Breast epithelium (tissue), 4 donors: ENCODE data around the gene KLK2. TPM values are rescaled to one million over a fixed set of nuclear protein-coding genes. Genes with fewer than 3 reads are reported as not detected.

ENCODE experiments used
- DNase-seq, 2 donors: peaks; one replicate each; pipeline ENCODE4 v3.0.0-alpha.2; 2019; ENCODE audit warnings: low spot score in 2 of 2
- H3K27ac ChIP-seq, 2 donors: fragments of 200-600 bp; sonication (generic) in 1 of 2; one replicate each; pipeline ENCODE4 v1.5.1; 2016 to 2019; ENCODE audit warnings: mild to moderate bottlenecking in 1 of 2
- H3K27me3 ChIP-seq, 2 donors: fragments of 200-600 bp; sonication (generic) in 1 of 2; one replicate each; pipeline versions ENCODE4 v1.5.1 to v1.6.0; 2017 to 2019; ENCODE audit warnings: control low read depth in 1 of 2, mild to moderate bottlenecking in 1 of 2
- H3K36me3 ChIP-seq: fragments of 200-600 bp; one replicate; pipeline ENCODE4 v1.5.1; 2019
- H3K4me1 ChIP-seq, 2 donors: fragments of 200-600 bp; sonication (generic); one replicate each; pipeline ENCODE4 v1.5.1; 2016 to 2019; ENCODE audit warnings: control low read depth in 1 of 2
- H3K4me3 ChIP-seq, 3 donors: fragments of 200-600 bp; sonication (generic); 1 replicate in 2 of 3; 2 replicates in 1 of 3; pipeline ENCODE4 v1.5.1; 2016 to 2019; ENCODE audit warnings: mild to moderate bottlenecking in 3 of 3, moderate library complexity in 2 of 3
- H3K9me3 ChIP-seq, 2 donors: fragments of 200-600 bp; sonication (generic) in 1 of 2; one replicate each; pipeline ENCODE4 v1.5.1; 2016 to 2019; ENCODE audit warnings: control low read depth in 1 of 2
- CTCF ChIP-seq, 3 donors: fragments of 450-650 bp; IDR thresholded peaks; one replicate each; pipeline ENCODE4 v1.5.1; 2016 to 2017; ENCODE audit warnings: antibody characterized with exemption in 3 of 3, mild to moderate bottlenecking in 3 of 3, moderate library complexity in 3 of 3
- POLR2A ChIP-seq: fragments of 450-650 bp; IDR thresholded peaks from one replicate; pipeline ENCODE4 v1.6.1; 2016; ENCODE audit warnings: antibody characterized with exemption, mild to moderate bottlenecking, moderate library complexity
- POLR2AphosphoS5 ChIP-seq, 3 donors: sonication (generic); formaldehyde crosslinking; IDR thresholded peaks; one replicate each; pipeline ENCODE4 v1.6.1; 2017; ENCODE audit warnings: antibody characterized with exemption in 3 of 3
- intact Hi-C: fragments of 100-400 bp; cut with DNase I; formaldehyde crosslinking; loops from one replicate; pipeline ENCODE4 v1.15.1; 2023; ENCODE audit warnings: low total_unique reads
- total RNA-seq, 3 donors: library from RNA; depleted of rRNA; stranded (reverse); fragments of >200 nt; gene quantifications; one replicate each; pipeline ENCODE4 v1.1.0, GENCODE V29; 2016

Gene KLK2
- total RNA-seq, 3 donors from 2014 or later: 0.44 to 14.7 (median 0.48) TPM

DNA sequence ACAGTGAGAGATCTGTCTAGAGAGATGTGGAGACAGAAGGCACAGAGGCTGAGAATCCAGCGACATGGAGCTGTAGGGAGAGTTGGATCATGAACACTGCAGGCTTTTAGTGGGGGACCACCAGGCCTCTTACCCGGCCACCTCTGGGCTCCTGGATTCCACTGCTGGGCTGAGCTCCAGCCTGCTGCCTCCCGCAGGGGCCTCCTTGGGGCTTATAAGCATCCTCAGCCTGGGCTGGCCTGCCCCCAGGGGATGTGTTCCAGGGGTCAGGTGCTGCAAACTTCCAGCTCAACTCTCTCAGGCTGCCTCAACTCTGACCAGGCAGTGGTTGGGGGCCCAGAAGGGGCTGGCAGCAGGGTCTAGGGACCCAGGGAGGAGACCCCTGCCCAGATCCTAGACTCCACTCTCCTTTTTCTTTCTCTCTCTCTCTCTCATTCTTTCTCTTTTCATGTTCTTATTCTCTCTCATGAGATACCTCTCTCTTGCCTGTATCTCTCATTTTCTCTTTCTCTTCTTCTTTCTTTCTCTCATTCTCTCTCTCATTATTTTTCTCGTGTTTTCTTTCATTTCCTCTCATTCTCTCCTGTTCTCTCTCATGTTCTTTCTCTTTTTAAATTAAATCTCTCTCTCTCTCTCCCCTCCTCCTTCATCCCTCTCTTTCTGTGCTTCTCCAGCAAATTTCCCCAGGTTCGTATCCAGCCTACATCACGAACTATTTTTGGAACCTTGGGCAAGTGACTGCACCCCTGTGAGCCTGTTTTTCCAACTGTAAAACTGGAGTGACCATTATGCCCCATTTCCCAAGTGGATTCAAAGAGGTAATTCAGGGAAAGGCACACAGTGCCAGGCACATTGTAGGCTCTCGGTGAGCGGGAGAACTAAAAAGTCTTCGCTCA, 38.2 kb downstream of the KLK2 start, which contains the start of gene KLK4:
Gene KLK4, minus strand, starts transcription at position 190 of the 896 bp plus-strand sequence. CDS start 657 bp downstream, outside the sequence.
- peaks cover 2 to 55% of the 10 kb centered on the region in 2 donors for H3K27me3 ChIP-seq
- no peak within 1 kb of the TSS for H3K4me3 ChIP-seq
- H3K4me1 ChIP-seq: no peaks in the 10 kb centered on the region
- intact Hi-C loops: no loop called here
- peak within 1 kb of the TSS in 1 of 2 donors; percentile 25 for H3K27ac ChIP-seq
- H3K9me3 ChIP-seq: no peaks in the 10 kb centered on the region
- H3K36me3 ChIP-seq: no peaks in the 10 kb centered on the region
- DNase-seq: no peak
- no peak for TF ChIP-seq POLR2AphosphoS5 (IDR thresholded peaks at IDR 0.05)
- no peak for TF ChIP-seq POLR2A
- TF ChIP-seq CTCF (IDR thresholded peaks at IDR 0.05): no peak

GRCh38 chr19:50912102-50912599, 38.9 kb downstream of the KLK2 start:
- no peak for TF ChIP-seq POLR2AphosphoS5 (IDR thresholded peaks at IDR 0.05)
- intact Hi-C loops: no loop called here
- Histone ChIP-seq H3K4me3 (peak overlapping the region in 1 of 3 donors; percentile 45), H3K36me3 (no peaks in the 10 kb centered on the region), H3K4me1 (no peaks in the 10 kb centered on the region), H3K27ac (peak overlapping the region in 1 of 2 donors; percentile 25), H3K9me3 (no peaks in the 10 kb centered on the region), H3K27me3 (peaks cover 2 to 56% of the 10 kb centered on the region in 2 donors)
- no peak for DNase-seq

- Histone ChIP-seq H3K27me3 (peaks cover 2 to 56% of the 10 kb centered on the region in 2 donors), H3K36me3 (no peaks in the 10 kb centered on the region), H3K4me3 (peak overlapping the region in 1 of 3 donors; percentile 45), H3K4me1 (no peaks in the 10 kb centered on the region), H3K9me3 (no peaks in the 10 kb centered on the region), H3K27ac (peak overlapping the region in 1 of 2 donors; percentile 14)
- no peak for DNase-seq
- intact Hi-C loops: no loop called here
- TF ChIP-seq POLR2A (no peak), POLR2AphosphoS5 (IDR thresholded peaks at IDR 0.05) (peak in 1 of 3 donors; percentile 14), CTCF (IDR thresholded peaks at IDR 0.05) (no peak)
Observed at GRCh38 chr19:50912727-50913716, 39.8 kb downstream of the KLK2 start.

- no peaks in the 10 kb centered on the region for H3K36me3 ChIP-seq
- DNase-seq: no peak
- no peak overlapping the region for H3K4me3 ChIP-seq
- no peaks in the 10 kb centered on the region for H3K9me3 ChIP-seq
- peaks cover 2 to 34% of the 10 kb centered on the region in 2 donors for H3K27me3 ChIP-seq
- no peak overlapping the region for H3K27ac ChIP-seq
- H3K4me1 ChIP-seq: no peaks in the 10 kb centered on the region
- no peak for TF ChIP-seq POLR2AphosphoS5 (IDR thresholded peaks at IDR 0.05)
- intact Hi-C loops: no loop called here
Observed at GRCh38 chr19:50916069-50916468, 42.8 kb downstream of the KLK2 start.

- Histone ChIP-seq H3K27me3 (no peaks in the 10 kb centered on the region), H3K9me3 (no peaks in the 10 kb centered on the region), H3K4me3 (no peak overlapping the region), H3K4me1 (no peaks in the 10 kb centered on the region), H3K36me3 (no peaks in the 10 kb centered on the region), H3K27ac (peak overlapping the region in 1 of 2 donors; percentile 38)
- TF ChIP-seq POLR2A (no peak), CTCF (IDR thresholded peaks at IDR 0.05) (no peak)
- no peak for DNase-seq
- intact Hi-C loops: no loop called here
Observed at GRCh38 chr19:50921426-50922316, 48.4 kb downstream of the KLK2 start.
